HUDEP-2 (cell line): Measurements from ENCODE around the gene SLC13A3.

Experiments
- DNase-seq, 76 experiments: peaks; one replicate each; lab custom pipeline; 2025; ENCODE audit not compliant: unreplicated experiment in 76 of 76; lab: John Stamatoyannopoulos, UW

The SLC13A3 gene

DNA sequence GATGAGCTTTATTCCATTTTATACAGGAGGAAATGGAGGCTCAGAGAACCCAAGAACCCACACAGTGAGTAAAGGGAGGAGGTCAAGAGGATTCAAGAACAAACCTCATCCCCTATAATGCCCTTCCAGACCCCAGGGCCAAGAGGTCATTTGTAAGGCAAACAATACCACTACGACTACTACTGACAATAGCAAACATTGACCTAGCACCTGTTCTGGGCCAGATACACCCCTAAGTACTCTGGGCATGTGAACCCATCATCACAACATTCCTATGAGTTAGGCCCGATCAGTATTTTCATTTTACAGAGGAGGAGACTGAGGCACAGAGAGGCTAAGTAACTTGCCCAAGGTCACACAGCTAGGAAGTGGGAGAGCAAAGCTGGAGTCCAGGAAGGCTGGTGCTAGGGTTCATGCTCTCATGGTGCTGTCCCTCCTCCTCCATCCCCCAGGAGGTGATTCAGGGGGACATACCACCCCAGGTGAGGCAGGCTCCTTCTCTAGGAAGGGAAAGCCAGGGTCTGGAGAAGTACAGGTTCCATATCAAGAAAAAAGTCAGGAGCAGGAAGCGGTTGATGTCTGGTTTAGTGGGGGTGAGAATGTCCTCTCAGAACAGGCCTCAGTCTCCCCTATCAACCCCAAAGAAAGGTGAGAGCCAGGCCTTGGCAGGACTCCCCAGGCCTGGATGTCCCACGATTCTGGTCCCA lies 13.7 kb downstream of the SLC13A3 start:
- DNase-seq = no peak

- DNase-seq = no peak
These were observed 14.2 kb downstream of the SLC13A3 start for GRCh38 chr20:46637020-46637419.

GRCh38 chr20:46636514-46636913 lies 14.7 kb downstream of the SLC13A3 start:
- DNase-seq = no peak

- DNase-seq = peak in 12 of 76 experiments; percentile 2 to 27 (median 8)
These were observed 15.6 kb downstream of the SLC13A3 start for GRCh38 chr20:46635514-46636136.

GRCh38 chr20:46634528-46634927 lies 16.7 kb downstream of the SLC13A3 start:
- DNase-seq = peak in 2 of 76 experiments; percentile 2 to 4

DNA sequence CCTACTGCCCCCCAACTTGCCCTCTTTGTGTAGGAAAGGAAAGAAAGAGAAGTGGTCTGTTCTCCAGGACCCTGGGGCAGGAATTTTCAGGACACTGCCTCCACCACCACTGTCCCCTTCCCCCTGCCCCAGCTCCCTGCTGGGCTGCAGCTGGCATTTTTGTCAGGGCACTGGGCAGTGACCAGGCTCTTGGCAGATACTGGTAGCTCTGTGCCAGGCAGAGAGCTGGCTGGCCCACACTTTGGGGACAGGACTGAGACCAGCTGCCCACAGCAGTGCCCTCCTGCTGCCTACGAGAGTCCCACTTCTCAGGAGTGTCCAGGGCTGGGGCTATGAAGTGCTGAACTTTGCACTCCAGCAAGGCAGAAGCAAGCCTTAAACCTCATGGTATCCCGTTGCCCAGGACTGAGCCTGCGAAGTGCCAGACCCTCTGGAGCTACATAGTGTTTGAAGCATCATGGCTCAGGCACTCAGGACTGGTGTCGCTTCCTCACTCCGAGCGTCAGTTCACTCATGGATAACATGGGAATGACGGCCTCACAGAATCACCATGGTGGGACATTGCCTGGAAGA lies 19.3 kb downstream of the SLC13A3 start:
- DNase-seq = no peak

DNA sequence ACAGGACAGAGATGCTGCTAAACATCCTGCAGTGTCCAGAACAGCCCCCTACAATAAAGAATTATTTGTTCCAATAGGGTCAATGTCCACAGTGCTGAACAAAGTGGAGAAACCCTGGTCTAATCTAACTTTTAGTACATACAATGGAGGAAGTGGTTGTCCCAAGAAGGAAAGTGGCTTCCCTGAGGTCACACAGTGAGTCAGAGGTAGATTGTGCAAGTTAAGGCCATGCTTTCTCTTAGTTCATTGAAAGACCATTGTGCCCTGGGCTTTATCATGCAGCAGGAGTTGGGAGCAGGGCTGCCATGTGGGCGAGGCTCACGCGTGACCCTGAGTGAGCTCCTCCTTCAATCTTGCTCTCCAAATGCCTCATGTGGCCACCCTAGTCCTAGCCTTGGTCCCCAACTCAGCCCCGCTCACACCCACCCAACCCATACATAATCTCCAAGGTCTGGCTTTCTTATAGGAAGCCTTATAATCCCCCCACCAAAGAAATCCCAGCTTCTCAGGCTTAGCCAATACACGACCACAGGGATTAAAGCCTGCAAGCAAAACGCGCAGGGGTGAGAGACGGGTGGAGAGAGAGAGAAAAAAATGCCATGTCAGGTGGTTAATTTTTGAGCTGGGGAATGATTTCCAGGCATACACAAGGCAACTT lies 19.9 kb downstream of the SLC13A3 start:
- peak in 1 of 76 experiments; percentile 0 for DNase-seq

GRCh38 chr20:46630306-46630705 lies 21.0 kb downstream of the SLC13A3 start:
- no peak for DNase-seq

DNA sequence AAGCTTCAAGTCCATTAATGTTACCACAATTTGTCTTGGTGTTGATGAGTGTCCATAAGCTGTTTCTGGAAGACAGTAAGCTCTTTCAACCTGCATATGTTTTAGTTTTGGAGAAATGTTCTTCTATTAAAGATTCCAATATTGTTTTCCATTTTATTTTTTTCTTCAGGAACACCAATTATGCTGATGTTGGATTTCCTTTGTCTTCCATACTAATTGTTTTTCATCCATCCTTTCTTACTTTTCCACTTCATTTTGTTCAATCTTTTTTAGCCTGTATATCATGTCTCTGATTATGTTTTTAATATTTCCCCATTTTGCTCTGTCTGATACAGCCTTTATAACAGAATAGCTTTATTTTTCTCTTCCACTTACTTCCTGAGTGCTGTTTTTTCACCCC lies 21.9 kb downstream of the SLC13A3 start:
- DNase-seq = no peak

- no peak for DNase-seq
These were observed 24.0 kb downstream of the SLC13A3 start for GRCh38 chr20:46627234-46627633.

GRCh38 chr20:46626758-46627157 lies 24.5 kb downstream of the SLC13A3 start:
- DNase-seq = no peak

- no peak for DNase-seq
These were observed 25.3 kb downstream of the SLC13A3 start for GRCh38 chr20:46625875-46626373.

DNA sequence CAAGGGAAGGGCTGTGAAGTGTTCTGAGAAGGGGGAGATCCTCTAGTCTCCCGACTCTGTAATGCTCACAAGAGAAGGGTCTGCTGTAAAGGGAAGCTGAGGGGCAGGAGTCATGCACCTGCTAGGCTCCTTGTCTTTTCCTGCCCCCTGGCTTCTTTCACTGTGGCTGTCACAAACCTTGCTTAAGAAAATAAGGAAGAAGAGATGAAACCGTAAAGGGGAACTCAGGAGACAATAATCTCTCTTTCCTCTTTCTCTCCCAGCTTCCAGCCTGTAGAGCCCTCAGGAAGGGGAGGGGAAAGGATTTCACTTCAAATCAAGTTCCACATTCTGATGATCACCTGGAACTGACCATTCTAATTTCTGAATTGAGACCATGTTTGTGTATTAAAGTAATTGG lies 26.3 kb downstream of the SLC13A3 start:
- no peak for DNase-seq

DNA sequence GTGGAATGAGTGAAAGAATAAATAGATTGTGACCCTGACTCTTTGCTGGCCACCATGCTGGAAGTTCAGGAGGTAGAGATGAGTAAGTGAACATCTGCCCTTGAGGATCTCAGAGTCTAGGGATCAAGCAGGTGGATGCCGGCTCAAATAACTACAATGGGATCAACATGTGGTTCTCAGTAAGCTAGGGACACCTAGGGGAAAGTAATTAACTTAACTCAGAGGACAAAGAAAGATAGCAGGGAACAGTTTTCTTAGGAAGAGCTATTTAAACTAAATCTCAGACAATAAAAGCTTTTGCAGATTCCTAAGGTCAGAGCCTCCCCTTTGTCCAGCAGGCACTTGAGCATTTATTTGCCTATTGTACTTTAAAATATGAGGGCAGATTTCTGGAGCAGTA lies 29.1 kb downstream of the SLC13A3 start:
- no peak for DNase-seq

- no peak for DNase-seq
These were observed 29.8 kb downstream of the SLC13A3 start for GRCh38 chr20:46621492-46621891.

DNA sequence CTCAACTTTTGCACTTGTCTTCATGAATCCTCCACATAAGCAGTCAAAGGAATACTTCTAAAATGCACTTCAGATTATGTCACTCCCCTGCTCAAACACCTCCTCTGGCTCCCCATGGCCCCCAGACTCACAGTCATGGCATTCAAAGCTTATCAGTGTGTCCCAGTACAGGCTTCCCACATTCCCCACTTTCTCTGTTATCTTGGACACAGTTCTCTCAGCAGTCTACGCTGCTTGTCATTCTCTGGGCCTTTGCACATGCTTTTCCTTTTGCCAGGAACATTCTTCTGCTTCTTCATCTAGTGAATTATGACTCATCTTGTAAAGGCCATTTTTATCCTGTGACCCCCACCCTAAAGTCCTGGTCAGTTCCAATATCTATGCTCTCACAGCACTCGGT lies 31.8 kb downstream of the SLC13A3 start:
- no peak for DNase-seq

DNA sequence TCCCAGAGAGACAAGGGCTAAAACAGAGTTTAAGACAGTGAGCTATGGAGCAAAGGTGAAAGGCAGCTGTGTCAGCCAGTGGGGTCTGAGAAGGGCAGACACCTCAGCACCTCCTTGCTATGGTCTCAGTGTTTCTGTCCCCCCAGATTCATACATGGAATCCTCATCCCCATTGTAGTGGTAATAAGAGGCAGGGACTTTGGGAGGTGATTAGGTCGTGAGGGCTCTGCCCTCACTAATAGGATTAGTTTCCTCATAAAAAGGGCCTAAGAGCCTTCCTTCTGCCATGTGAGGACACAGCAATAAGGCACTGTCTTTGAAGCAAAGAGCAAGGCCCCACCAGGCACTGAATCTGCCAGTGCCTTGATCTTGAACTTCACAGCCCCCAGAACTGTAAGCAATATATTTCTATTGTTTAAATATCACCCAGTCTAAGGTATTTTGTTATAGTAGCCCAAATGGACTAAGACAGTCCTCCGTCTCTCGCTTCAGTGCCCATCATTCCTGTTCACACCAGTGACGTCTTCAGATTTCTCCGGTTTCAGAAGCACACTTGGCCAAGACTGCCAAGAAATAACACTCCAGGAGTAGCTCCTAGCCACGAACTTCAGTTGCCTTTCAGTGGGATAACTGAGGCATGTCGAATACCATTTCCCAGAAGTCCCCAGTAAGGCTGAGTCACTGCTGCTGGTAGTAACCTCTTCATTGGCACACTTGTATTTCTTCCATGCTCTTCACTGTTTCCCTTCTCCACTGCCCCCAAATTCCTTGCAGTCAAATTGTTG lies 32.8 kb downstream of the SLC13A3 start:
- no peak for DNase-seq

DNA sequence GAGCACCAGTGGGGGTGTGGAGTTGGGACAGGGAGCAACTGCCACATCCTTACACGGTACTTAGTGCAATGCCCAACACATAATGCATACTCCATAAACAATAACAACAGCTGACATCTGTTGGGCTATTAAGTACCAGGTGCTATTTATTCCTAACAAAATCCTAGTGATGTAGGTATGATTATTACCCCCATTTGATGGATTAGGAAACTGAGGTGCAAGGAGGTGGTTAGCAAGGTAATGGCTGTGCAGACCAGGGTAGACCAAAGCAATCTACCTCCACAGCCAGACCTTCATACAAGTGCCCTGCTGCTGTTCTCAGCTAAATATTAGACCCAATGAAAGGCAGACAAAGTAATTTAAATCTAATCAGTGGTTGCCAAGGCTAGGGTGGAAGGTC lies 36.8 kb downstream of the SLC13A3 start:
- no peak for DNase-seq

- DNase-seq = no peak
These were observed 41.1 kb downstream of the SLC13A3 start for GRCh38 chr20:46610145-46610544.

DNA sequence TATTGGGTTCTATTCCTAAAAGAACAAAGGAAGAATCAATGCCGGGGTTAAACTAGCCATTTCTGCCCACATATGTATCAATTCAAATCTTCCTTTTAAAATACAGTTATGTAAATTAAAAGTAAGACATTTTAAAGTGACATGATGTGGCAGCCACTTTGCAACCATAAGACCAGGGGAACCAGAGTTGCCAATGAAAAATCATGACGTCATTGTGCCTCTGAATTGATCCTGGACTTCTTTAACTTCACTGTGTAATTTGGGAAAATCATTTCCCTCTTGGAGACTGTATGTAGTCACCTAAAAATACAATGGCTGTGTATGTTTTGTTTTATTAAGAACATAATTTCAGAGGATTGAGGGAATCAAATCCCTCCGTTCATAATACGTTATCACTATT lies 42.2 kb downstream of the SLC13A3 start:
- no peak for DNase-seq
